ENCODE results near the gene PRDM16.

- no peak for TF ChIP-seq POLR2A (IDR thresholded peaks at IDR 0.05)
- peak; percentile 75 to 93 (median 91) for TF ChIP-seq CTCF (IDR thresholded peaks at IDR 0.05)
These were observed 414.9 kb downstream of the PRDM16 start for GRCh38 chr1:3483801-3484444.
